SKM-1 treated with dmso at 0.1 percent for 144 hours (cell line): ENCODE measurements around the gene DLX2.

Experiments used
- DNase-seq: peaks from one replicate; lab custom pipeline; 2025; ENCODE audit not compliant: unreplicated experiment; lab: John Stamatoyannopoulos, UW

The DLX2 gene

GRCh38 chr2:172056293-172056692 lies 46.4 kb downstream of the DLX2 start:
- no peak for DNase-seq

- no peak for DNase-seq
Measured at GRCh38 chr2:172053486-172053885, 49.2 kb downstream of the DLX2 start.

- no peak for DNase-seq
Measured at GRCh38 chr2:172052000-172052983, 50.4 kb downstream of the DLX2 start.

GRCh38 chr2:172050479-172051125 lies 52.1 kb downstream of the DLX2 start:
- no peak for DNase-seq

- DNase-seq, result no peak
Measured at GRCh38 chr2:172049567-172050120, 53.1 kb downstream of the DLX2 start.
